PC-3 (cell line): Measurements from ENCODE around the gene RBBP8.

Experiments
- CTCF ChIP-seq: fragments of 300-600 bp; sonication (generic); conservative IDR thresholded peaks from 2 replicates; pipeline ENCODE4 v1.5.1; 2017; ENCODE audit warnings: antibody characterized with exemption, low read depth, mild to moderate bottlenecking, low read length
- EZH2 ChIP-seq: fragments of 300-600 bp; sonication (generic); IDR thresholded peaks from one replicate; pipeline ENCODE4 v1.6.1; 2017; ENCODE audit warnings: antibody characterized with exemption, mild to moderate bottlenecking, low read length; ENCODE audit not compliant: unreplicated experiment

- TF ChIP-seq CTCF (no peak), EZH2 (no peak)
Measured at GRCh38 chr18:23036660-23037201, 103.6 kb downstream of the RBBP8 start.
